ENCODE data around the gene DYNC1I1.

DYNC1I1 gene

DNA sequence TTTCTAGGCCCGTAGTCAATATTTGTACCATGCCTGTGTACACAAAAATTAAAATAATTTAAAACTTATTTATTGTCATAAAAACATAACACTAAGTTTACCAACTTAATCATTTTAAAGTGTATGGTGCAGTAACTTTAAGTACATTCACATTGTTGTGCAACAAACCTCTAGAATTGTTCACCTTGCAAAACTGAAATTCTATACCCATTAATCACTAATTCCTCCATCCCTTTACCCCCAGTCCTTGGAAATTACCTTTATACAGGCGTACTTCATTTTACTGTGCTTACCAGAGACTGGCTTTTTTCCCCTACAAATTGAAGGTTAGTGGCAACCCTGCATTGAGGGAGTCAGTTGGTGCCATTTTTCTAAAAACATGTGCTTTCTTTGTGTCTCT, 6.3 kb upstream of the DYNC1I1 start:
- Histone ChIP-seq H3K4me3 (ENCODE audit: low read length) (no peak overlapping the region), H3K4me1 (ENCODE audit: control insufficient read depth, low read depth, low read length) (no peaks in the 10 kb centered on the region), H3K36me3 (ENCODE audit: control insufficient read depth, low read depth, low read length) (no peaks in the 10 kb centered on the region), H3K27me3 (ENCODE audit: control insufficient read depth, insufficient read depth, low read length) (no peaks in the 10 kb centered on the region), H3K9ac (ENCODE audit: low read length) (no peak overlapping the region), H3K9me3 (ENCODE audit: control insufficient read depth, low read depth, low read length) (no peaks in the 10 kb centered on the region), H3K27ac (ENCODE audit: low read length) (no peak overlapping the region)

DNA sequence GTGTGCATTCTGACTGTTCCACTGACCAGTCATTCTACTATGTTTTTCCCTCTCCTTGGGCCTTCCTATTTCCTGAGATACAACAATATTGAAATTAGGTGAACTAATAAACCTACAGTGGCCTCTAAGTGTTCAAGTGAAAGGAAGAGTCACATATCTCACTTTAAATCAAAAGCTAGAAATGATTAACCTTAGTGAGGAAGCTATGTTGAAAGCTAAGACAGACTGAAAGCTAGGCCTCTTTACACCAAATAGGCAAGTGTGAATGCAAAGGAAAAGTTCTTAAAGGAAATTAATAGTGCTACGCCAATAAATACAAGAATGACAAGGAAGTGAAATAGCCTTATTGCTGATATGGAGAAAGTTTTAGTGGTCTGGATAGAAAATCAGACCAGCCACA, 5.7 kb upstream of the DYNC1I1 start:
- Histone ChIP-seq H3K4me3 (ENCODE audit: low read length) (no peak overlapping the region), H3K4me1 (ENCODE audit: control insufficient read depth, low read depth, low read length) (no peaks in the 10 kb centered on the region), H3K27ac (ENCODE audit: low read length) (no peak overlapping the region), H3K9me3 (ENCODE audit: control insufficient read depth, low read depth, low read length) (no peaks in the 10 kb centered on the region), H3K9ac (ENCODE audit: low read length) (no peak overlapping the region), H3K36me3 (ENCODE audit: control insufficient read depth, low read depth, low read length) (no peaks in the 10 kb centered on the region), H3K27me3 (ENCODE audit: control insufficient read depth, insufficient read depth, low read length) (peaks cover 3% of the 10 kb centered on the region)

DNA sequence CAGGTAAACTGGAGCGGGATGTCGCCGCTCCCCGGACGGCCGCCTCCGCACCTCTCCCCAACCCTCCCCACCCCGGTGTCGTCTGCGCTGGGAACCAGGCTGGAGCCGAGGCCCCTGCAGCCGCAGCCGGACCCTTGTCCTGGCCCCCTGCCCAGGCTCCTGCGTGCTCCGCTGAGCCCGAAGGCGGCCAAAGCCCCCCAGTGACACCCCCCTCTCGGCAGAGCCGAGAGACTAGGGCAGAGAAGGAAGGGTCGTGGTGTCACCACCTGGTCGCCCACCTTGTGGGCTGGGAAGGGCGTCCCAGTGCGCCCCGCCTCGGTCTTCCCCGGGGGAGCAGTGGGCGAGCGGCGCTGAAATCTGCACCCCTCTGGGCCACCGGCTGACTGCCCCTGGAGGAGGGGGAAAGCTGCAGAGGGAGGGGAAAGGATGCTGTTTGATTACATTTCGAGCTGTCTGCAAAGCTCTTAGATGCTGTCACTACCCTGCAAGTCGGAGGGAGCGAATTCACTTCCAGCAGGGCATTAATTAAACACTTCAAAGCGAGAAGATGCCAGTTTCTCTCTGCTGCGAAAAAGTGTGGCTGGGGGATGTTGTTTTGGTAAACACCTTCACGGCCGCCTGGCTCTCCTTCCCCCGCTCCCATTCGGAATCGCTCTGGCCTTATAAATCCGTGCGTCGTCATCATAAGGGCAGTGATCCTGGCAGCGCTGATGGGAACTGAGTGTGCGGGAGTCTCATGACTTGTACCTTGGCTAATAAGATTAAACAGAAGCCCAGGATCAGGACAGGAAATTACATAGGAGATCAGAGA, 622 bp downstream of the DYNC1I1 start:
- peak overlapping the region; percentile 71 for H3K4me3 ChIP-seq (ENCODE audit: low read length)
- no peaks in the 10 kb centered on the region for H3K36me3 ChIP-seq (ENCODE audit: control insufficient read depth, low read depth, low read length)
- no peaks in the 10 kb centered on the region for H3K9me3 ChIP-seq (ENCODE audit: control insufficient read depth, low read depth, low read length)
- H3K4me1 ChIP-seq (ENCODE audit: control insufficient read depth, low read depth, low read length): peaks cover 15% of the 10 kb centered on the region
- H3K9ac ChIP-seq (ENCODE audit: low read length): no peak overlapping the region
- H3K27ac ChIP-seq (ENCODE audit: low read length): no peak overlapping the region
- peaks cover 37% of the 10 kb centered on the region for H3K27me3 ChIP-seq (ENCODE audit: control insufficient read depth, insufficient read depth, low read length)

DNA sequence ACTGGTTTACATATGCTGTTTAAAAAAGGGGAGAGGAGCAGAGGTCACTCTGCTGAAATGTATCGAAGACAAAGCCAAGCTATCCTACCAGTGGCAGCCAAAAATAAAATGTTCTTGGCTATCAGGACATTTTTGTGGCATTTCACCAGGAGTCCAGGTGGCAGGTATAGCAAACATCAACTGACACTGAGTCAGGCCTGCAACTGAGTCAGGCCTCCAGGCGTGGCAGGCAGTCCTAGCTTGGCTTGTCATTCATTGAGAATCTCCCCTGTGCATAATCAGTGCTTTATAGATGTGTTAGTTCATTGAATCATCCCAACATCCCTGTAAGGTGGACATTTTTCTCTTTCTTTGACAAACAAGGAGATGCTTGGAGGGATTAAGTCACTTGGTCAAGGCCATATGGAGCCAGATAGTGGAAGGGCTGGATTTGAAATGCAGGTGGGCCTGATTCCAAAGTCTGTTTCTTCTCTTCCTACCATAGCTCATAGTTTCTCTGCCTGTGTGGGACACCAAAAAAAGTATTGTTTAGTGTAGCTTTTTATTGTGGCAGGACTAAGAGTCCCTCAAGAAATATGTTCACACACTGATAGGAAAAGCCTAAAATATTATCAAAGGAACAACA, 4.3 kb downstream of the DYNC1I1 start:
- peaks cover 34% of the 10 kb centered on the region for H3K27me3 ChIP-seq (ENCODE audit: control insufficient read depth, insufficient read depth, low read length)
- H3K4me3 ChIP-seq (ENCODE audit: low read length): no peak overlapping the region
- H3K9ac ChIP-seq (ENCODE audit: low read length): no peak overlapping the region
- H3K36me3 ChIP-seq (ENCODE audit: control insufficient read depth, low read depth, low read length): no peaks in the 10 kb centered on the region
- H3K4me1 ChIP-seq (ENCODE audit: control insufficient read depth, low read depth, low read length): peaks cover 15% of the 10 kb centered on the region
- no peaks in the 10 kb centered on the region for H3K9me3 ChIP-seq (ENCODE audit: control insufficient read depth, low read depth, low read length)
- H3K27ac ChIP-seq (ENCODE audit: low read length): no peak overlapping the region

DNA sequence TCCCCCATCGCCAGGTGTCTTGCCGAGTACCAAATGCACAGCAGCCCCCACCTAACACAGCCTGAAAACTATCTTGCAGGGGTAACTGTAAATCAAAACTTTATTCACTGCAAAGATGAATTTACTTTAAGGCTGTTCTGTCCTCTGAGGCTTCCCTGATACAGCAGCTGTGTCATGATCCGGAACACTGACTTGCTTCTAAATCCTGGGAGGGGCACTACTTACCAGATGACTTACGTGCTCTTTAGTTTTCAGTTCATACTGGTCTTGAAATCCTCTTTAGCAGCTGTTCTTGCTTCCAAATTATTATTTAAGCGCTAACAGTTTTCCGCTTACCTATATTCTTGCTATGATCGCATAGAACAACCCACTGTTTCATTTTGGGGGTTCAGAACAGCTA, 4.9 kb downstream of the DYNC1I1 start:
- H3K4me1 ChIP-seq (ENCODE audit: control insufficient read depth, low read depth, low read length): peaks cover 15% of the 10 kb centered on the region
- H3K9ac ChIP-seq (ENCODE audit: low read length): no peak overlapping the region
- H3K9me3 ChIP-seq (ENCODE audit: control insufficient read depth, low read depth, low read length): no peaks in the 10 kb centered on the region
- no peaks in the 10 kb centered on the region for H3K36me3 ChIP-seq (ENCODE audit: control insufficient read depth, low read depth, low read length)
- H3K27me3 ChIP-seq (ENCODE audit: control insufficient read depth, insufficient read depth, low read length): peaks cover 28% of the 10 kb centered on the region
- H3K4me3 ChIP-seq (ENCODE audit: low read length): no peak overlapping the region
- no peak overlapping the region for H3K27ac ChIP-seq (ENCODE audit: low read length)

DNA sequence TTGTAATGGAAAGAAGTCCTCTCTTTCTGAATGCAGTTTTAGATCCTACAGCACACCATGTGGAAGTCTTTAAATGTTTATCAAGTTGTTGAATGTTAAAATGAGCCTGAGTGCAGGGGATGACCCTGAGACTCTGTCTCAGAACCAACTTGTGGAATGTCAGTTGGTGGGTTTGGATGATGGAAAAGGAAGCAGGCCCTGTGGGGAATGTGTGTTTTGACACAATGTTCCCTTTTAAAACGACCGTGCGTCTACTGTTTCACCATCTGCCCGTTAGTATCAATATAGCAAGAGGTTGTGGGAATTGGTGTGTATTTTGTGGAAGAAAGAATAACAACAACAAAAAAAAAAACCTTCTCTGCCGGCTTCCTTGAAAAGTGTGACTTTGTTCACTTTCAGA, 8.3 kb downstream of the DYNC1I1 start:
- Histone ChIP-seq H3K27ac (ENCODE audit: low read length) (no peak overlapping the region), H3K4me3 (ENCODE audit: low read length) (no peak overlapping the region)

DNA sequence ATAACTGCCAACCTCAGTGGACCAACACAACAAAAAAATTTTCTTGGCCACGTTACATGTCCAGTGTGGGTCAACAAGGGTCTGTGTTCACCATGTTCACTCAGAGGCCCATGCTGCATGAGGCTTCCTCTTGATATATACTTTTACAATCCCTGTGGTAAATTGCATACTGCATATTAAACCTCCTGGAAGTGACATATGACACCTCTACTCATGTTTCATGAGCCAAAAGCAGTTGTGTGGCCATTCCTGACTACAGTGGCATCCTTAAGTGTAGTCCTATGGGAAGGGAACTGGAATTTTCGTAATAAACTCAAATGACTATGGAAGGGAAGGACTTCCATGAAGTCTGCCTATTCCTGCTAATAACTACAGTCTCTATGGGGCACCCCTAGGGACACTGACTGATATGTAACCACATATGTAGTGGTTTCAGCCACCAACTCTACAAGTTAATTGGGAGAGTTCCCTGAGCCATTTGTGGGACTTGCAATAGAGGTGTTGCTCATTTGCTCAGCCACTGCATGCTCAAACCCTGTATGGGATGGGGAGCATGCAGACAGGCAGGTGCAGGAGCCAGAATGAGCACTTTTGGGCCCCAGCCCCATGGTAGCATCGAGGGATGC, 9.7 kb downstream of the DYNC1I1 start:
- Histone ChIP-seq H3K27me3 (ENCODE audit: control insufficient read depth, insufficient read depth, low read length) (no peaks in the 10 kb centered on the region), H3K9ac (ENCODE audit: low read length) (no peak overlapping the region), H3K36me3 (ENCODE audit: control insufficient read depth, low read depth, low read length) (no peaks in the 10 kb centered on the region), H3K4me3 (ENCODE audit: low read length) (no peak overlapping the region), H3K9me3 (ENCODE audit: control insufficient read depth, low read depth, low read length) (no peaks in the 10 kb centered on the region), H3K4me1 (ENCODE audit: control insufficient read depth, low read depth, low read length) (peaks cover 3% of the 10 kb centered on the region), H3K27ac (ENCODE audit: low read length) (no peak overlapping the region)

More for the DNA sequence above, 8.3 kb downstream of the DYNC1I1 start:
- no peaks in the 10 kb centered on the region for H3K4me1 ChIP-seq (ENCODE audit: control insufficient read depth, low read depth, low read length)
- H3K27me3 ChIP-seq (ENCODE audit: control insufficient read depth, insufficient read depth, low read length): no peaks in the 10 kb centered on the region
- H3K9ac ChIP-seq (ENCODE audit: low read length): no peak overlapping the region
- H3K36me3 ChIP-seq (ENCODE audit: control insufficient read depth, low read depth, low read length): no peaks in the 10 kb centered on the region
- no peaks in the 10 kb centered on the region for H3K9me3 ChIP-seq (ENCODE audit: control insufficient read depth, low read depth, low read length)

DNA sequence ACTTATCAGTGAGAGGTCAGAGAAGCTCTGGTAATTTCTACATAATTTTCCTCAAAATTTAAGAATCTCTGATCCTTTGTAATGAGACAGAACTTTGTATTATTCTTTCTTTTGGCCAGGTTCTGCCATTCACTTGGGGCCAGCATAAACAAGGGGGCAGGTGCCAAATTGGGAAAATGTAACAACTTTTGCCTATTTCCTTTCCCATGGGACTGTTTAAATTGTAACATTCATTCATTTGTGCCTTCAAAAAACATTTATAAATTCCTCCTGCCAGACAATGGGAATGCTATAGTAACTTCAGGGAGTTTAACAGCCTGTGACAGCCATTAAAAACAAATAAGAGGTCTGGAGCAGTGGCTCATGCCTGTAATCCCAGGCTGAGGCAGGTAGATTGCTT, 12.4 kb downstream of the DYNC1I1 start:
- Histone ChIP-seq H3K9me3 (ENCODE audit: control insufficient read depth, low read depth, low read length) (no peaks in the 10 kb centered on the region), H3K4me1 (ENCODE audit: control insufficient read depth, low read depth, low read length) (peaks cover 3% of the 10 kb centered on the region), H3K27ac (ENCODE audit: low read length) (no peak overlapping the region), H3K36me3 (ENCODE audit: control insufficient read depth, low read depth, low read length) (no peaks in the 10 kb centered on the region), H3K9ac (ENCODE audit: low read length) (no peak overlapping the region), H3K4me3 (ENCODE audit: low read length) (no peak overlapping the region), H3K27me3 (ENCODE audit: control insufficient read depth, insufficient read depth, low read length) (no peaks in the 10 kb centered on the region)

DNA sequence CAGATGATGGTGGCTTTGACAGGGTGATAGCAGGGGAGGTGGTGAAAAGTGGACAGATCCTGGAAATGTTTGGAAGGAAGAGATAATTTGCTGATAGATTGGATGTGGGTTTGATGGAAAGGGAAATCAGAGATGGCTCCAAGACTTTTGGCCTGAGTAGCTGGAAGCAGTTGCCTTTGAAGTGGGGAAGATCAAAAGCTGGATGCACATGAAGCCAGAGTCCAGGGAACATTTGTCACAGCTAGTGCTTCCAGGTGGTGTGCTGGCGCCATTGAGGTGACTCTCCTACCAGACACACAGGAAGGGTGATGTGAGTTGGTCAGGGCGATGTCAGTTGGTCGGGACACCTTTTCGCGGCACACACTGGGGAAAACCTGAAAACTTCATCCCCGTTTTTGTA, 15.9 kb downstream of the DYNC1I1 start:
- Histone ChIP-seq H3K9ac (ENCODE audit: low read length) (no peak overlapping the region), H3K4me3 (ENCODE audit: low read length) (no peak overlapping the region), H3K36me3 (ENCODE audit: control insufficient read depth, low read depth, low read length) (no peaks in the 10 kb centered on the region), H3K9me3 (ENCODE audit: control insufficient read depth, low read depth, low read length) (no peaks in the 10 kb centered on the region), H3K27ac (ENCODE audit: low read length) (no peak overlapping the region), H3K4me1 (ENCODE audit: control insufficient read depth, low read depth, low read length) (peaks cover 3% of the 10 kb centered on the region), H3K27me3 (ENCODE audit: control insufficient read depth, insufficient read depth, low read length) (peaks cover 21% of the 10 kb centered on the region)

DNA sequence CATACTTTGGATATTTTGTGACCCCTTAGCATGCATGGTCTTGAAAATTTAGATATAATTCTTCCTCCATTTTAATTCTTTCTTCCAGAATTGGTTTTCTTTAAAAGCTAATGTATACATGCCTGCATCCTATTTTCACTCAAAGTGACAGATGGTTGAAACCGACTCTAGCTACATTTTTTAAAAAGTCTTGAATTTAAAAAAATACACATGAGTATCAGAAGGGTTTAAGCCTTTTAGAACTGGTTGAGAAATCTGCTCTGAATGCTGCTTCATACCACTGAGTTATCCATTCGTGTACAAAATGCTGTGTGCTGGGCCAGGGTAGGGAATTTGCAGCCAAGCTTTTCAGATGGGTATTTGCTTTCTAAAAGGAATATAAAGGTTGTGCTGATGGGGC, 16.5 kb downstream of the DYNC1I1 start:
- Histone ChIP-seq H3K4me1 (ENCODE audit: control insufficient read depth, low read depth, low read length) (peaks cover 3% of the 10 kb centered on the region), H3K27me3 (ENCODE audit: control insufficient read depth, insufficient read depth, low read length) (peaks cover 25% of the 10 kb centered on the region), H3K27ac (ENCODE audit: low read length) (no peak overlapping the region), H3K9ac (ENCODE audit: low read length) (no peak overlapping the region), H3K36me3 (ENCODE audit: control insufficient read depth, low read depth, low read length) (no peaks in the 10 kb centered on the region), H3K4me3 (ENCODE audit: low read length) (no peak overlapping the region), H3K9me3 (ENCODE audit: control insufficient read depth, low read depth, low read length) (no peaks in the 10 kb centered on the region)

DNA sequence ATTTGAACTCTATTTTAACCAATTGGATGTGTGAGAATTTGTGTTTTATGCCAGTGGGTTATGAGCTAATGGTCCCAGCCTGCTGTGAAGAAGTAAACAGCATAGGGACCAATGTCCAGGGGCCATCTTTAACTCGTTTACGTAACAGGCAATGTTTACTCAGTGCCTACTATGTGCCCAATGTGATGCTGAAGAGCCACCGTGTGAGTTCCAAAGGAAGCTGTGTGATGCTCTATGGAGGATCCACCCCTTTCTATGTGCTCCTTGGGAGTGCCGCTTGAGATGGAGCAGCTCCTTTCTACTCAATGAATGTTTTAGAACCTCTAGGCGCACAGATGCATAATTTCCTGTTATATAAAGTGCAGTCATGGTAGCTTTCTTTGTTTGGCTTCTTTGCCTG, 21.3 kb downstream of the DYNC1I1 start:
- Histone ChIP-seq H3K36me3 (ENCODE audit: control insufficient read depth, low read depth, low read length) (no peaks in the 10 kb centered on the region), H3K9ac (ENCODE audit: low read length) (no peak overlapping the region), H3K27ac (ENCODE audit: low read length) (no peak overlapping the region), H3K9me3 (ENCODE audit: control insufficient read depth, low read depth, low read length) (no peaks in the 10 kb centered on the region), H3K4me1 (ENCODE audit: control insufficient read depth, low read depth, low read length) (no peaks in the 10 kb centered on the region), H3K4me3 (ENCODE audit: low read length) (no peak overlapping the region), H3K27me3 (ENCODE audit: control insufficient read depth, insufficient read depth, low read length) (peaks cover 32% of the 10 kb centered on the region)
